Fibroblast of skin of abdomen (primary cell): ENCODE measurements around the gene SOX8.
A peak's percentile ranks its signal among the peaks of the same experiment; 100 is the strongest.
"Not testable (repeated sequence)": the region's sequence is repeated elsewhere in the genome, so short reads cannot be mapped to it uniquely, and the experiment has no call there.

Experiments used
- DNase-seq: peaks from one replicate; pipeline ENCODE4 v3.0.0-alpha.2; 2013

SOX8 gene

DNA sequence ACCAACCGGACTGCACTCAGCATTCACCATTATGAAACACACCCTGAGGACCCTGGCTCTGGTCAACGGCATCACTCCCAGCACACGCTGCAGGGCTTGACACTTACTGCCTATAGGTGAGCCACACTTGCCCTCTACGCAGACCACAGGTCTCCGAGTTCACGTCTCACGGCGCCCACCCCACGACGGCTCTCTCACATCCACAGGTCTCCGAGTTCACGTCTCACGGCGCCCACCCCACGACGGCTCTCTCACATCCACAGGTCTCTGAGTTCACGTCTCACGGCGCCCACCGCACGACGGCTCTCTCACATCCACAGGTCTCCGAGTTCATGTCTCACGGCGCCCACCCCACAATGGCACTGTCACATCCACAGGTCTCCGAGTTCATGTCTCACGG, 25.8 kb upstream of the SOX8 start:
- not testable (repeated sequence) for DNase-seq

- DNase-seq: no peak
These were observed 22.1 kb upstream of the SOX8 start for GRCh38 chr16:959232-960040.

- no peak for DNase-seq
These were observed 19.2 kb upstream of the SOX8 start for GRCh38 chr16:962366-962765.

- no peak for DNase-seq
These were observed 18.4 kb upstream of the SOX8 start for GRCh38 chr16:962901-963814.

GRCh38 chr16:963913-964312, 17.7 kb upstream of the SOX8 start:
- no peak for DNase-seq

- DNase-seq: no peak
These were observed 17.1 kb upstream of the SOX8 start for GRCh38 chr16:964356-965035.

GRCh38 chr16:965036-965395, 16.6 kb upstream of the SOX8 start:
- no peak for DNase-seq

DNA sequence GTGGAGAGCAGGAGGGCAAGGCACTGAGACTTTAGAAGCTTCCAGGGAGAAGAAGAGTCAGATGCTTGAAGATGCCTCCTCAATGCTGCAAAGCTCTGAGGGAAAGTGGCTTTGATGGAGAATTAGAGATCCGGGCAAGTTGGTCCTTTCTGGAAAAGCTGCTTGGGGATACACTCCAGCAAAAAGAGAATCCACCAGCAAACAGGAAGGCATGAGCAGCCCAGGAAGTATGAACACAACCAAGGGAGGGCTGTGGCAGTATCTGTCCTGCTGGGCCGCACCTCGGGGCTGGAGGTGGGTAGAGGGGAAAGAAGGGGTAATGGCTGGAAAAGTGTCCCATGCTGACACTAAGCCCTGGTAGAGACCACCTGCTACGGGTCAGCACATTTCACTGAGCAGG, 16.1 kb upstream of the SOX8 start:
- no peak for DNase-seq

- DNase-seq: no peak
These were observed 15.5 kb upstream of the SOX8 start for GRCh38 chr16:966035-966434.

DNA sequence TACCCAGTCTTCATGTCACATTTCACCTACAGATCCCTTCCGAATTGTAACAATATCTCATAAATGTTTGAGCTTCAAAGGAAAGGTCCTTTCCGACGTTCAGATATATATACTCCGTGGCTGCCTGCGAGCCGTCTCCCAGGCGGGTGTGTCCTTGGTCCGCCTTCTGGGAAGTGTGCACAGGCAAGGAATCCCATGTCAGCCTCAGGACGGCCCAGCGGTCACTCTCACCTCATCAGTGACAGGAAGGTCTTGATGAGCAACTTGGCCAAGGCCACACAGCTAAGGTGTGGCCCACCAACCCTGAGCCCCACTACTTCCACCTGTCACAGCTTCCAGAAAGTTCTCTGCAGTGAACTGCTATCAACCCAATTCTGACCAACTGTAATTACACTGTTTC, 15.1 kb upstream of the SOX8 start:
- no peak for DNase-seq

DNA sequence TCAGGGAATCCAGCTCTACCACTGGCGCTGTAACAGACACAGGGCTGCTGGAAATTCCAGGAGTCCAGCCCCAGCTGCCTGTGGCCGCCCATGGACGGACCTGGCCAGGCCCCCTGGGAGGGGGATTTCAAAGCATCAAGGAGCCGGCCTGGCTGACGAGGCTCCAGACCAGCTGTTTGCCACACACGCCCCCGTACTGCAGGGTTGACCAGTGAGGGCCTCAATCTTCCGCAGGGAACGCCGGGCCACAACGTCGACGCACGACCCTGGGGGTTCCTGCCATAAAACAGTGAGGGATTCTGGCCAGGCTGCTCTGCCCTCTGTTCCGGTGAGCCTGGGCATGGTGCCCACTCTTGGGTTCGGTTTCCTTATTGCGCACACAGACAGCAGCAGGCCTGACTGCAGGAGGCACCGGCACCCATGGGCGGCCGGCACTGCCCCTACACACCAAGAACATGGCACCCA, 14.5 kb upstream of the SOX8 start:
- no peak for DNase-seq

GRCh38 chr16:967546-968295, 13.8 kb upstream of the SOX8 start:
- DNase-seq: no peak

DNA sequence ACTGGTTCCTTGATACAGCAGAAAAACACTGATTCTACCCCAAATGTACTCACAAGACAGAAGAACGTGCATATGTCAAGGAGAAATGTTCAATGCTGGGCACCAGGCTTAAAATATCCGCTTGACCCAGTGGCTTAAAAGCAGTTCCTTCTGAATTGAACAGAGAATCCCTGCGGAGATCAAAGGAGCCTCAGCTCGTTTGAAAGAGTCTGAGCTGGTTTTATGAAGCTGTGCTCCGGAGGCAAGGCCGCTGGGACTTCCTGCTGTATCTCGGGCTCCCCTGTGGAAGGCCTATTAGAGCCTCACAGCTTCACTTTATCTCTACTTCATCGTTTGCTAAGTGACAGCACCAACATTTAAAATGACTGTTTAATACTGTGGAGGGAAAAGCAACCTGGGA, 12.9 kb upstream of the SOX8 start:
- no peak for DNase-seq

DNA sequence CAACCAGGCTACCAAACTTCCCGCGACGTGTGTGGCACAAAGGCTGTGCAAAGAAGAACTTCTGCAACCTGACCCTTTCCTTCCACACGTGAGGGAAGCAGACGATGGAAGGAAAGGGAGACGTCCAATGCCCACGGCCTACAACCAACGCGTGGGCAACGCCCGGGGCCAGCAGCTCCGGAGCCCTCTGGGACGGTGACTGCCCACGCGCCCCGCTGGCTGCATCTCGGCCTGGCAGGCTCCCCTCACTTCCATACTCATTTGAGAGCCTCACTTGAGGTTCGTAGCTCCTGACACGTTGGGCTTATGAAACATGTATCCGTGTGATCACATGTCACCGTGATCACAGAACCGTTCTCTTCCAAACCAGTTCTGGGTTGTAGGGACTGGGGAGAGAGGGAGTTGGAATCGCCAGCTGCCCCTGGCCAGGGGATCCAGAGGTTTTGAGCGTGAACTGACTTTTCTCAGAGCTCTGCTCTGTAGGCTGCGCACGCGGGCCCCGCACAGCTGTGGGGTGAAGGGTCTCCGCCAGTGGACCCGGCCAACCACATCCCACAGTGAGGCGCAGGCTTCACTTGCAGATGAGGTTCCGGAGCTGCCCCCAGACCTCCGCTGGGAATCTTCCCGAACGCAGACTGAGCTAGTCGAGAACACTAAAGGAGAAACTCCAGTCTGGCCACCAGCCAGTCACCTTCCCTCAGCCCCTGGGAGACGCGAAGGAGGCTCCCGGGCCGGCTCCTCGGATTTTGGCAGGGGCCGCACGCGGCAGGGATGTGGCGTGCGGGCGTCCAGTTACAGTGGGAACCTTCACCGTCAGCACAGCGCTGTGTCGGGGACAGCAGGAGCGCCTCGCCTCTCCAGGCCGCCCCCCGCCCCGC, 11.8 kb upstream of the SOX8 start:
- peak; percentile 24 for DNase-seq

DNA sequence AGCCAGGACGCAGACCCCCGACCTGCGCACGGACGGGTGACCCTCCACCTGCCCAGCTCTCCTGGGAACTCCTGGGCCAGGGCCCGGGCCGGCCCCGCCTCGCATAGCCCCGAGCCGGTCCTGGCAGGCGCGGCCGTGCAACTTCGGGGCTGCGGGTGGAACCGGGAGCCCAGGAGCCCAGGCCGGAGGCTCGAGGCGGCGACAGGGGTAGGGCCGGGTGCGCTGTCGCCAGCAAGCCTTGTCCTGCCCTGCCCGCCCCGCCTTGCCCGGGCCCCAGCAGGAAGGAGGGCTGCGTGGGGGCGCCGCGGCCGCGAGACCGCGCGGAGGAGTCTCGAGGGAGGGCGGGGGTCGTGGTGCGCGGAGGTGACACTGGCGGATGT, 11.2 kb upstream of the SOX8 start:
- DNase-seq: no peak

DNA sequence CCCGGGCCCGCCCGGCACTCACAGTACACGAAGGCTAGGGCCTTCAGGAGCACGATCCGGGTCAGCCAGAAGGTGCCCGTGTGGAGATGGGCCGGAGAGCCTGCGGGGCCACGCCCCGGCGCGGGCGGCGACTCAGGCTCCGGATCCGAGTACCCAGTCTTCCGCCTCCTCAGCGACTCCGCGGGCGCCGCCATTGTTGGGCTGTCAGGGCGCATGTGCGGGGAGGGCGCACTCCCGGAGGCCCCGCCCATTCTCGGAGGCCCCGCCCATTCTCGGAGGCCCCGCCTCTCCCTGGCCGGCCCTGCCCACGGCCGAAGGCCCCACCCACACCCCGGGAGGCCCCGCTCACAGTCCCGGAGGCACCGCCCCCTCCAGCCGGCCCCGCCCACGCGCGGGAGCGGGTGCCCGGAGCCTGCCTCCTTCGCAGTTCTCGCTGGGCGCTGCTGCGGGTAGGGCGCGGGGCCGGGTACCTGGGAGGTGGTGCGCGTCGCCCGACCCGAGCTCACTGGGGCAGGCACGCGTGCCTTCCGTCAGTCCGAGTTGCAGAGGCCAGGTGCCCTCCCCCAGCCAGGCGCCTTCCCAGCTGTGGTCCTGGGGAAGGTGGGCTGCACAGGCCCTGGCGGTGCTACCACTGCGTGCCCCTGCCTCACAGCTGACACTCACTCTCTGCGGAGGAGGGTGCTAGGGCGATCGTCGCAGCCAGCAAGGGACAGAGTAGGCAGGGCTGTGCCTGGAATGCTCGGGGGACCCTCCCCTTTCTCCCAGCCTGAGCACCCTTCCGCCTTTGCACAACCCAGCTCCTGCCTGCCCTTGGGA, 10.6 kb upstream of the SOX8 start, which contains the start of gene LMF1:
LMF1 (minus strand) TSS at position 219 of the 816 bp plus-strand sequence; CDS start at position 215, 4 bp downstream.
- peak; percentile 87 for DNase-seq

- no peak for DNase-seq
These were observed 10.0 kb upstream of the SOX8 start for GRCh38 chr16:971582-971905.

GRCh38 chr16:971981-972315, 9.6 kb upstream of the SOX8 start:
- DNase-seq: no peak

DNA sequence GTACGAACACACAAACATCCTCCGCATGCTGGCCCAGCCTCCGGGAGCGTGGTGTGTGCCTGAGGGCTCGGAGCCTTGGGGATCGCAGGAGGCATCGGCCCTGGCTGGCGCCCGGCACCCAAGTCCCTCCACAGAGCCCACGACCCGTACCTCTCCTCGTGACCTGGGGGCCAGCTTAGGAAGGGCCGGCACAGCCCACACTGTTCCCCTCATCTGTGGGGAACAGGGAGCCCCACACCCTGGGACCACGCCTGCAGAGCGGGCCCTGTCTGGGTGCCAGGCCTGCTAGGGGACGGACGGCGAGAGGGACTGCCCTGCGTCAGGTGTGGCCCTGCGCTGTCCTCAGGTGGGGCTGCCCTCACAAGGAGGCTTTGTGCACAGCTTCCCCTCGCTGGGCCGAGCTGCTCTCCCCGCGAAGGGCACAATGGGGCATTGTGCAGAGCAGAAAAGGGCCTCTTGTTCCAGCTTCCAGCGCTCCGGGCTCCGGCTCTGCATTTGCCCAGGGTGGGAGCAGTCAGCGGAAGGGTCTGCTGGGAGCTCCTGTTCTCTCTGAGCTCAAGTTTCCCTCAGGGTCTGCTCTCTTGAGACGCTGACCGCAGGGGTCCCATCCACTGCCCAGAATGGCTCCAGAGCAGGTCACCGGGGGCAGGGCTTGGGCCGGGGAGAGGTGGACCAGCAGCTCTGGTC, 9.1 kb upstream of the SOX8 start:
- DNase-seq: no peak

DNA sequence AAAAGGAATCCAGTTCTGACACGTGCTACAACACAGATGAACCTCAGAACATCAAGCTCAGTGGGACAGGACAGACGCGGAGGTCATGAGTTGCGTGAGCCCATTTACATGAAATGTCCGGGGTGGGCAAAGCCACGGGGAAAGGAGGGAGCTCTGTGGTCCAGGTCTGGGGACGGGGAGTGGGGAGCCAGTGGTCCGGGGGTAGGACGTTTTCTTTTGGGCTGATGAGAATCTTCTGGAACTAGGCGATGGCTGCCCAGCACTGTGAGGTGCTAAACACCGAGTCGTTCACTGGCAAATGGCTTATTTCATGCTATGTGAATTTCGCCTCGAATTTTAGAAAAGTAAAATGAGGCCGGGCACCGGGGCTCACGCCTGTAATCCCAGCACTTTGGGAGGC, 8.2 kb upstream of the SOX8 start:
- DNase-seq: no peak
